Tibial artery (tissue), 4 donors: Measurements from ENCODE around the gene KRTAP5-10.
"Not testable (repeated sequence)": the region's sequence is repeated elsewhere in the genome, so short reads cannot be mapped to it uniquely, and the experiment has no call there.

Source experiments
- DNase-seq, 2 donors: peaks; one replicate each; pipeline ENCODE4 v3.0.0-alpha.2; 2019
- H3K27ac ChIP-seq, 2 donors: fragments of 200-600 bp; sonication (generic) in 1 of 2; 1 replicate in 1 of 2; 2 replicates in 1 of 2; pipeline ENCODE4 v1.5.1; 2018 to 2019; ENCODE audit warnings: mild to moderate bottlenecking in 1 of 2
- H3K27me3 ChIP-seq, 2 donors: fragments of 200-600 bp; sonication (generic) in 1 of 2; one replicate each; pipeline versions ENCODE4 v1.5.1 to v1.6.0; 2016 to 2019
- H3K36me3 ChIP-seq, 3 donors: fragments of 200-600 bp; sonication (generic) in 2 of 3; one replicate each; pipeline ENCODE4 v1.5.1; 2016 to 2019; ENCODE audit warnings: mild to moderate bottlenecking in 2 of 3
- H3K4me1 ChIP-seq, 4 donors: fragments of 200-600 bp; sonication (generic) in 2 of 4; 1 replicate in 3 of 4; 2 replicates in 1 of 4; pipeline ENCODE4 v1.5.1; 2016 to 2019
- H3K4me3 ChIP-seq, 2 donors: fragments of 200-600 bp; sonication (generic) in 1 of 2; 1 replicate in 1 of 2; 2 replicates in 1 of 2; pipeline ENCODE4 v1.5.1; 2018 to 2019; ENCODE audit warnings: mild to moderate bottlenecking in 2 of 2
- H3K9me3 ChIP-seq, 3 donors: fragments of 200-600 bp; sonication (generic) in 1 of 3; one replicate each; pipeline ENCODE4 v1.5.1; 2016 to 2019
- CTCF ChIP-seq, 2 experiments: fragments of 200-600 bp in 1 of 2; fragments of 450-650 bp in 1 of 2; IDR thresholded peaks; one replicate each; pipeline ENCODE4 v1.5.1; 2017 to 2019; ENCODE audit warnings: antibody characterized with exemption in 2 of 2, mild to moderate bottlenecking in 1 of 2, moderate library complexity in 1 of 2
- intact Hi-C: fragments of 100-400 bp; cut with DNase I; formaldehyde crosslinking; loops from one replicate; pipeline ENCODE4 v1.15.0; 2023; ENCODE audit warnings: low total_unique reads

KRTAP5-10 gene

DNA sequence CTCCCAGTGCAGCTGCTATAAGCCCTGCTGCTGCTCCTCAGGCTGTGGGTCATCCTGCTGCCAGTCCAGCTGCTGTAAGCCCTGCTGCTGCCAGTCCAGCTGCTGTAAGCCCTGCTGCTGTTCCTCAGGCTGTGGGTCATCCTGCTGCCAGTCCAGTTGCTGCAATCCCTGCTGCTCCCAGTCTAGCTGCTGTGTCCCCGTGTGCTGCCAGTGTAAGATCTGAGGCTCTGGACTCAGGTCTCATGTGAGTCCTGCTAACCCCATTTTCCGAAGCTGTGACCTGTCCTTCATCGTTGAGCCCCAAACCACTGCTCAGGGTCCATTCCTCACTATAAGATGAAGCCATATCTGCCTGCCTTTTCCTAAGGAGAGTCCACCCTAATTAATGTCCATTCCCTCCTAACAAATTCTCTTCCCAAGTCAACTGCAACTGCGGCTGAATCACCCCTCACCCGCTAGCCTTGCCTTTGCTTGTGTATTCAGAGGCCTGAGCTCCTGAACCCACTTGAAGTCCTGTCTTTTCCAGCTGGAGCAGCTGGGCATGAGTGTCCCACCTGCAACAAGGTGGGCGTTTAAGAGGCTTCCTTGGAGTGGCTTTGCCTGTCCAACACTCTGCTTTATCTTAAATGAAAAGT is 37.7 kb upstream of the KRTAP5-10 start:
- H3K36me3 ChIP-seq = no peaks in the 10 kb centered on the region
- no peaks in the 10 kb centered on the region for H3K4me1 ChIP-seq
- no peaks in the 10 kb centered on the region for H3K27me3 ChIP-seq
- H3K4me3 ChIP-seq = no peak overlapping the region
- no peak for TF ChIP-seq CTCF (IDR thresholded peaks at IDR 0.05)
- peaks cover 0 to 14% (median 11%) of the 10 kb centered on the region in 3 donors for H3K9me3 ChIP-seq
- intact Hi-C loops = no loop called here
- H3K27ac ChIP-seq = no peak overlapping the region
- peak in 1 of 2 donors; percentile 25 for DNase-seq

- Histone ChIP-seq H3K27me3 (no peaks in the 10 kb centered on the region), H3K4me1 (no peaks in the 10 kb centered on the region), H3K27ac (no peak overlapping the region), H3K4me3 (no peak overlapping the region), H3K9me3 (peaks cover 0 to 5% (median 3%) of the 10 kb centered on the region in 3 donors), H3K36me3 (no peaks in the 10 kb centered on the region)
- intact Hi-C loops = no loop called here
- DNase-seq = peak in 1 of 2 donors; percentile 27
- no peak for TF ChIP-seq CTCF (IDR thresholded peaks at IDR 0.05)
These were observed 34.8 kb upstream of the KRTAP5-10 start for GRCh38 chr11:71530602-71531001.

DNA sequence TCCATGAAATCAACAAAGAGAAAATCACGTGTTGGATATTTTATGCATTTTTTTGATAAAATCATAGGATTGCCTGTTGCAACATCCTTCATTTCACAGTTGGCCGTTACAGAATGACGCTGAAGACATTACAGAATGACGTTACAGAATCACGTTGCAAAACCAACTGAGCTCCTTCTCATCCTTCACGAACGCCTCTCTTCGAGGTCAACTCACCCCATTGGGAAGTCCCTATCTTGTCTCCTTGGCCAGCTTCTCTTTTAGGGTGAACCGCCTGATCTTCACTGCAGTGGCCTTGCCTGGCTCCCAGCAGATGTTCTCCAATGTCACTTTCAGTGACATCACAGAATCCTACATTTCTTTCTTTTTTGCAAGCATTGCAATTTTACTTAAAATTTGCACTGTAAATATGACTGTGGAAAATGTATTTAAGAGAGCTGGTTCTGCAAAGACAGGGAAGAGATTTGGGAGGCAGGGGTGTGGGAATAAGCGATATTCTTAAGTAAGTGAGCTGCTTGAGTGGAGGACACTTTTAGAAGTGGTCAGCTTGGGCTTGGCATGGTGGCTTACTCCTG is 33.2 kb upstream of the KRTAP5-10 start:
- Histone ChIP-seq H3K4me3 (no peak overlapping the region), H3K36me3 (no peaks in the 10 kb centered on the region), H3K4me1 (no peaks in the 10 kb centered on the region), H3K9me3 (no peaks in the 10 kb centered on the region), H3K27me3 (no peaks in the 10 kb centered on the region), H3K27ac (no peak overlapping the region)
- peak in 1 of 2 donors; percentile 6 for DNase-seq
- intact Hi-C loops = no loop called here
- TF ChIP-seq CTCF (IDR thresholded peaks at IDR 0.05) = no peak

DNA sequence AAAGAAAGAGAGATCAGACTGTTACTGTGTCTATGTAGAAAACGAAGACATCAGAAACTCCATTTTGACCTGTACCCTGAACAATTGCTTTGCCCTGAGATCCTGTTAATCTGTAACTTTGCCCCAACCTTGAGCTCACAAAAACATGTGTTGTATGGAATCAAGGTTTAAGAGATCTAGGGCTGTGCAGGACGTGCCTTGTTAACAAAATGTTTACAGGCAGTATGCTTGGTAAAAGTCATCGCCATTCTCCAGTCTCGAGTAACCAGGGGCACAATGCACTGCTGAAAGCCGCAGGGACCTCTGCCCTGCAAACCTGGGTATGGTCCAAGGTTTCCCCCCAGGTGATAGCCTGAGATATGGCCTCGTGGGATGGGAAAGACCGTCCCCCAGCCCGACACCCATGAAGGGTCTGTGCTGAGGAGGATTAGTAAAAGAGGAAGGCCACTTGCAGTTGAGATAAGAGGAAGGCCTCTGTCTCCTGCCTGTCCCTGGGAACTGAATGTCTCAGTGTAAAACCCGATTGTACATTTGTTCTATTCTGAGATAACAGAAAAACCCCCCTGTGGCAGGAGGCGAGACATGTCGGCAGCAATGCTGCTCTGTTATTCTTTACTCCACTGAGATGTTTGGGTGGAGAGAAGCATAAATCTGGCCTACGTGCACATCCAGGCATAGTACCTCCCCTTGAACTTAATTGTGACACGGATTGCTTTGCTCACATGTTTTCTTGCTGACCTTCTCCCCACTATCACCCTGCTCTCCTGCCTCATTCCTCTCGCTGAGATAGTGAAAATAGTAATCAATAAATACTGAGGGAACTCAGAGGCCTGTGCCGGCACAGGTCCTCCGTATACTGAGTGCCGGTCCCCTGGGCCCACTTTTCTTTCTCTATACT is 30.4 kb upstream of the KRTAP5-10 start:
- H3K27me3 ChIP-seq, H3K27ac ChIP-seq, DNase-seq, H3K9me3 ChIP-seq, H3K4me3 ChIP-seq, H3K36me3 ChIP-seq, H3K4me1 ChIP-seq, intact Hi-C loops: not testable (repeated sequence)

- no peak overlapping the region for H3K27ac ChIP-seq
- H3K4me3 ChIP-seq = no peak overlapping the region
- TF ChIP-seq CTCF (IDR thresholded peaks at IDR 0.05) = no peak
- intact Hi-C loops = no loop called here
- H3K27me3 ChIP-seq = no peaks in the 10 kb centered on the region
- DNase-seq = no peak
- no peaks in the 10 kb centered on the region for H3K9me3 ChIP-seq
- H3K4me1 ChIP-seq = no peaks in the 10 kb centered on the region
- no peaks in the 10 kb centered on the region for H3K36me3 ChIP-seq
These were observed 29.5 kb upstream of the KRTAP5-10 start for GRCh38 chr11:71535825-71536224.

- H3K4me1 ChIP-seq = no peaks in the 10 kb centered on the region
- no peaks in the 10 kb centered on the region for H3K9me3 ChIP-seq
- no peak for TF ChIP-seq CTCF (IDR thresholded peaks at IDR 0.05)
- H3K4me3 ChIP-seq = no peak overlapping the region
- no peaks in the 10 kb centered on the region for H3K36me3 ChIP-seq
- H3K27ac ChIP-seq = no peak overlapping the region
- no peaks in the 10 kb centered on the region for H3K27me3 ChIP-seq
- DNase-seq = no peak
- intact Hi-C loops = no loop called here
These were observed 27.8 kb upstream of the KRTAP5-10 start for GRCh38 chr11:71537537-71537936.

DNA sequence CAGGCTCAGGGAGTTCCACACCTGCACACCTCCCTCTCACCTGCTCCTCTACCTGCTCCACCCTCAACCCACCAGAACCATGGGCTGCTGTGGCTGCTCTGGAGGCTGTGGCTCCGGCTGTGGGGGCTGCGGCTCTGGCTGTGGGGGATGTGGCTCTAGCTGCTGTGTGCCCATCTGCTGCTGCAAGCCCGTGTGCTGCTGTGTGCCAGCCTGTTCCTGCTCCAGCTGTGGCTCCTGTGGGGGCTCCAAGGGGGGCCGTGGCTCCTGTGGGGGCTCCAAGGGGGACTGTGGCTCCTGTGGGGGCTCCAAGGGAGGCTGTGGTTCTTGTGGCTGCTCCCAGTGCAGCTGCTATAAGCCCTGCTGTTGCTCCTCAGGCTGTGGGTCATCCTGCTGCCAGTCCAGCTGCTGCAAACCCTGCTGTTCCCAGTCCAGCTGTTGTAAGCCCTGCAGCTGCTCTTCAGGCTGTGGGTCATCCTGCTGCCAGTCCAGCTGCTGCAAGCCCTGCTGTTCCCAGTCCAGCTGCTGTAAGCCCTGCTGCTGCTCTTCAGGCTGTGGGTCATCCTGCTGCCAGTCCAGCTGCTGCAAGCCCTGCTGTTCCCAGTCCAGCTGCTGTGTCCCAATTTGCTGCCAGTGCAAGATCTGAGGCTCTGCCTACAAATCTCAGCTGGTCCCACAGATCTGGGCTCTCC is 27.2 kb upstream of the KRTAP5-10 start, which contains the start of gene KRTAP5-8:
Gene KRTAP5-8 (plus strand): TSS at position 49 of the 689 bp plus-strand sequence. CDS start 31 bp downstream, at position 80.
- H3K36me3 ChIP-seq, DNase-seq, H3K9me3 ChIP-seq, intact Hi-C loops, H3K4me1 ChIP-seq, H3K4me3 ChIP-seq, H3K27ac ChIP-seq, H3K27me3 ChIP-seq: not testable (repeated sequence)
